T-helper 17 cell (primary cell): ENCODE measurements around the gene PRR5L. TPM values are rescaled to one million over a fixed set of nuclear protein-coding genes. Genes with fewer than 3 reads are reported as not detected.
"Not testable (repeated sequence)": the region's sequence is repeated elsewhere in the genome, so short reads cannot be mapped to it uniquely, and the experiment has no call there.

Experiments
- ATAC-seq: fragments of 150-1000 bp; cut with Tn5 transposase; 2 replicates; pipeline ENCODE4 v1.10.0; 2021; ENCODE audit warnings: mild to moderate bottlenecking, moderate library complexity
- DNase-seq, 3 donors: peaks; one replicate each; pipeline versions ENCODE4 v3.0.0 to v3.0.0-alpha.2; 2020 to 2021
- H3K9me3 ChIP-seq: one replicate; pipeline ENCODE4 v1.7.0; 2013; ENCODE audit warnings: low read length, mild to moderate bottlenecking; ENCODE audit not compliant: control insufficient read depth, poor library complexity, severe bottlenecking
- H3K27ac Mint-ChIP-seq: one replicate; pipeline ENCODE4 v1.8.0; 2022; ENCODE audit warnings: mild to moderate bottlenecking, moderate library complexity, mixed read lengths
- H3K27me3 Mint-ChIP-seq: one replicate; pipeline ENCODE4 v1.8.0; 2022; ENCODE audit warnings: mixed read lengths
- H3K36me3 Mint-ChIP-seq: one replicate; pipeline ENCODE4 v1.8.0; 2022; ENCODE audit warnings: low read depth, mixed read lengths
- H3K4me1 Mint-ChIP-seq: one replicate; pipeline ENCODE4 v1.8.0; 2022; ENCODE audit warnings: mild to moderate bottlenecking, mixed read lengths
- H3K4me3 Mint-ChIP-seq: one replicate; pipeline ENCODE4 v1.8.0; 2022; ENCODE audit warnings: mild to moderate bottlenecking, moderate library complexity, mixed read lengths
- total RNA-seq, 4 donors: library from RNA in 2 of 4; stranded (reverse) in 2 of 4; gene quantifications; one replicate each; pipeline ENCODE4 v1.2.3 and lab custom pipeline; 2022 to 2026

Gene PRR5L
- total RNA-seq, 2 donors from 2014 or later = 9.2 to 11.1 TPM

GRCh38 chr11:36471577-36471976, 175.5 kb downstream of the PRR5L start:
- H3K4me1 Mint-ChIP-seq = peaks cover 10% of the 10 kb centered on the region
- DNase-seq (no peak), ATAC-seq (no peak)
- no peaks in the 10 kb centered on the region for H3K9me3 ChIP-seq
- no peak overlapping the region for H3K27ac Mint-ChIP-seq
- H3K4me3 Mint-ChIP-seq = no peak overlapping the region
- peaks cover 2% of the 10 kb centered on the region for H3K36me3 Mint-ChIP-seq
- peaks cover 4% of the 10 kb centered on the region for H3K27me3 Mint-ChIP-seq

- no peak overlapping the region for H3K27ac Mint-ChIP-seq
- H3K27me3 Mint-ChIP-seq = no peaks in the 10 kb centered on the region
- no peaks in the 10 kb centered on the region for H3K9me3 ChIP-seq
- no peaks in the 10 kb centered on the region for H3K36me3 Mint-ChIP-seq
- no peak overlapping the region for H3K4me3 Mint-ChIP-seq
- DNase-seq (no peak), ATAC-seq (no peak)
- peaks cover 8% of the 10 kb centered on the region for H3K4me1 Mint-ChIP-seq
These were observed 179.1 kb downstream of the PRR5L start for GRCh38 chr11:36475192-36475591.

GRCh38 chr11:36478700-36479329, 182.7 kb downstream of the PRR5L start:
- H3K27ac Mint-ChIP-seq = no peak overlapping the region
- no peak for ATAC-seq

GRCh38 chr11:36480833-36481232, 184.7 kb downstream of the PRR5L start:
- DNase-seq (no peak), ATAC-seq (no peak)
- Mint-ChIP-seq H3K4me3 (no peak overlapping the region), H3K27ac (no peak overlapping the region), H3K36me3 (no peaks in the 10 kb centered on the region), H3K4me1 (peaks cover 7% of the 10 kb centered on the region), H3K27me3 (no peaks in the 10 kb centered on the region)
- H3K9me3 ChIP-seq = no peaks in the 10 kb centered on the region

More at GRCh38 chr11:36478700-36479329, 182.7 kb downstream of the PRR5L start:
- no peaks in the 10 kb centered on the region for H3K27me3 Mint-ChIP-seq
- no peak overlapping the region for H3K4me3 Mint-ChIP-seq
- DNase-seq = no peak
- no peaks in the 10 kb centered on the region for H3K36me3 Mint-ChIP-seq
- no peaks in the 10 kb centered on the region for H3K9me3 ChIP-seq
- H3K4me1 Mint-ChIP-seq = peaks cover 8% of the 10 kb centered on the region

GRCh38 chr11:36483042-36483441, 187.0 kb downstream of the PRR5L start:
- not testable (repeated sequence) for H3K4me3 Mint-ChIP-seq, ATAC-seq, DNase-seq, H3K36me3 Mint-ChIP-seq, H3K27me3 Mint-ChIP-seq, H3K4me1 Mint-ChIP-seq, H3K27ac Mint-ChIP-seq, H3K9me3 ChIP-seq

- H3K4me3 Mint-ChIP-seq = no peak overlapping the region
- H3K27me3 Mint-ChIP-seq = no peaks in the 10 kb centered on the region
- no peaks in the 10 kb centered on the region for H3K36me3 Mint-ChIP-seq
- no peak for ATAC-seq
- H3K4me1 Mint-ChIP-seq = peaks cover 11% of the 10 kb centered on the region
- no peak overlapping the region for H3K27ac Mint-ChIP-seq
- DNase-seq = no peak
- no peaks in the 10 kb centered on the region for H3K9me3 ChIP-seq
These were observed 189.4 kb downstream of the PRR5L start for GRCh38 chr11:36485298-36486002.

GRCh38 chr11:36487619-36488018, 191.5 kb downstream of the PRR5L start:
- Mint-ChIP-seq H3K4me1 (peaks cover 17% of the 10 kb centered on the region), H3K27me3 (no peaks in the 10 kb centered on the region), H3K27ac (peak overlapping the region; percentile 54), H3K36me3 (peaks cover 12% of the 10 kb centered on the region), H3K4me3 (no peak overlapping the region)
- no peak for DNase-seq
- no peak for ATAC-seq
- H3K9me3 ChIP-seq = no peaks in the 10 kb centered on the region

- Mint-ChIP-seq H3K27me3 (no peaks in the 10 kb centered on the region), H3K4me3 (no peak overlapping the region), H3K36me3 (peaks cover 12% of the 10 kb centered on the region), H3K4me1 (peaks cover 20% of the 10 kb centered on the region), H3K27ac (peak overlapping the region; percentile 54)
- H3K9me3 ChIP-seq = no peaks in the 10 kb centered on the region
- ATAC-seq (no peak), DNase-seq (no peak)
These were observed 192.0 kb downstream of the PRR5L start for GRCh38 chr11:36488096-36488495.

GRCh38 chr11:36490026-36490806, 194.1 kb downstream of the PRR5L start:
- H3K27me3 Mint-ChIP-seq = no peaks in the 10 kb centered on the region
- no peak overlapping the region for H3K4me3 Mint-ChIP-seq
- ATAC-seq (no peak), DNase-seq (no peak)
- peaks cover 19% of the 10 kb centered on the region for H3K4me1 Mint-ChIP-seq
- H3K27ac Mint-ChIP-seq = no peak overlapping the region
- H3K9me3 ChIP-seq = no peaks in the 10 kb centered on the region
- peaks cover 12% of the 10 kb centered on the region for H3K36me3 Mint-ChIP-seq

GRCh38 chr11:36492724-36493304, 196.7 kb downstream of the PRR5L start:
- Mint-ChIP-seq H3K27me3 (no peaks in the 10 kb centered on the region), H3K27ac (no peak overlapping the region), H3K4me3 (no peak overlapping the region), H3K4me1 (peaks cover 17% of the 10 kb centered on the region), H3K36me3 (peaks cover 12% of the 10 kb centered on the region)
- DNase-seq (no peak), ATAC-seq (peak; percentile 70)
- no peaks in the 10 kb centered on the region for H3K9me3 ChIP-seq

- Mint-ChIP-seq H3K27me3 (no peaks in the 10 kb centered on the region), H3K36me3 (peaks cover 12% of the 10 kb centered on the region), H3K27ac (no peak overlapping the region), H3K4me1 (peaks cover 15% of the 10 kb centered on the region), H3K4me3 (no peak overlapping the region)
- DNase-seq (no peak), ATAC-seq (no peak)
- H3K9me3 ChIP-seq = no peaks in the 10 kb centered on the region
These were observed 197.2 kb downstream of the PRR5L start for GRCh38 chr11:36493332-36493731.

- Mint-ChIP-seq H3K36me3 (peaks cover 6% of the 10 kb centered on the region), H3K4me1 (peaks cover 21% of the 10 kb centered on the region), H3K4me3 (no peak overlapping the region), H3K27me3 (no peaks in the 10 kb centered on the region), H3K27ac (no peak overlapping the region)
- ATAC-seq = no peak
- no peak for DNase-seq
- H3K9me3 ChIP-seq = no peaks in the 10 kb centered on the region
These were observed 202.6 kb downstream of the PRR5L start for GRCh38 chr11:36498721-36499120.

GRCh38 chr11:36499315-36499714, 203.2 kb downstream of the PRR5L start:
- H3K4me1 Mint-ChIP-seq = peaks cover 23% of the 10 kb centered on the region

More at GRCh38 chr11:36499315-36499714, 203.2 kb downstream of the PRR5L start:
- no peak for ATAC-seq
- no peak for DNase-seq
- H3K4me3 Mint-ChIP-seq = no peak overlapping the region
- no peaks in the 10 kb centered on the region for H3K9me3 ChIP-seq
- H3K27ac Mint-ChIP-seq = no peak overlapping the region
- no peaks in the 10 kb centered on the region for H3K27me3 Mint-ChIP-seq
- peaks cover 6% of the 10 kb centered on the region for H3K36me3 Mint-ChIP-seq
